GM13977 (cell line): ENCODE measurements around the gene PDE4D.

Source experiments
- DNase-seq: peaks from one replicate; pipeline ENCODE4 v3.0.0; 2012; ENCODE audit warnings: low spot score
- in situ Hi-C: fragments of 300-500 bp; cut with MboI; formaldehyde crosslinking; loops from one replicate; pipeline ENCODE4 v1.12.0; 2022; ENCODE audit warnings: low sequenced_read_pairs, low pct_unique_long_range_greater_than_20kb, mixed read lengths, inconsistent platforms; ENCODE audit not compliant: unreplicated experiment
- TF ChIP-seq, protein P1 (sequence below): IDR thresholded peaks from 2 replicates; pipeline ENCODE4 v1.5.1; 2012; ENCODE audit warnings: mild to moderate bottlenecking, control low read depth; ENCODE audit not compliant: insufficient read depth; ENCODE audit errors: extremely low read depth, missing control alignments

Gene PDE4D

DNA sequence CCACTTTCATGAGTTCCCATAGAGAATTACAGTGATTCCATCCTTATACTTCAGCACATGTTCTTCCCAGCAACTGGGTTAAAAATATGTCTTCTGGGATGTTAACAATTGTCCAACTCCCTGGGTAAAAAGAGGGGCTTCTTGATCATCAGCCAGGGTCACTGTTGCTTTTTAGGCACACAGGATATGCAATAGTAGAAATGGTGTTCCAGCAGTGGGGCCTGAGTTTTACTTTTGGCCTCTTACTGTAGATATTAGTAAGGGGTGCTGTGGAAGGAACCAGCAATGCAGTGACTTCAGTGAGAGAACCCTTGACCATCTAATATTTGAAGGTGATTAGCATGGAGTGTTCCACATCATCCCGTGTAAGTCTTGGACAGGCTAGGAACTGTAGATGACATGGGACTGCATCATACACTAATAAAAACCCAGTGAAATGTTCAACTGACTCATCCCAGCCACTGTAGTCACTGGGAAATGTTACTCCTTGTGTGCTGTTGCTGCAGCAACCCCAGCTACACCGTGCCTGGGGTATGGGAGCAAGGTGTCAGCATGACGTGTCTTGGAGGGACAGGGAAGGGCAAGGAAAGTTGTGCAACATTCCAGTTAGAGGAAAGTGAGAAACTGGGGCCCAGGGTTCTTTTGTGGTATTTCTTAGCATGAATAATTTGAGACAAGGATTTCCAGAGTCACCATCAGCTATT, 699.8 kb downstream of the PDE4D start:
- TF ChIP-seq, protein P1, sequence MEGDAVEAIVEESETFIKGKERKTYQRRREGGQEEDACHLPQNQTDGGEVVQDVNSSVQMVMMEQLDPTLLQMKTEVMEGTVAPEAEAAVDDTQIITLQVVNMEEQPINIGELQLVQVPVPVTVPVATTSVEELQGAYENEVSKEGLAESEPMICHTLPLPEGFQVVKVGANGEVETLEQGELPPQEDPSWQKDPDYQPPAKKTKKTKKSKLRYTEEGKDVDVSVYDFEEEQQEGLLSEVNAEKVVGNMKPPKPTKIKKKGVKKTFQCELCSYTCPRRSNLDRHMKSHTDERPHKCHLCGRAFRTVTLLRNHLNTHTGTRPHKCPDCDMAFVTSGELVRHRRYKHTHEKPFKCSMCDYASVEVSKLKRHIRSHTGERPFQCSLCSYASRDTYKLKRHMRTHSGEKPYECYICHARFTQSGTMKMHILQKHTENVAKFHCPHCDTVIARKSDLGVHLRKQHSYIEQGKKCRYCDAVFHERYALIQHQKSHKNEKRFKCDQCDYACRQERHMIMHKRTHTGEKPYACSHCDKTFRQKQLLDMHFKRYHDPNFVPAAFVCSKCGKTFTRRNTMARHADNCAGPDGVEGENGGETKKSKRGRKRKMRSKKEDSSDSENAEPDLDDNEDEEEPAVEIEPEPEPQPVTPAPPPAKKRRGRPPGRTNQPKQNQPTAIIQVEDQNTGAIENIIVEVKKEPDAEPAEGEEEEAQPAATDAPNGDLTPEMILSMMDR: no peak
- DNase-seq: no peak
- in situ Hi-C loops: no loop called here

DNA sequence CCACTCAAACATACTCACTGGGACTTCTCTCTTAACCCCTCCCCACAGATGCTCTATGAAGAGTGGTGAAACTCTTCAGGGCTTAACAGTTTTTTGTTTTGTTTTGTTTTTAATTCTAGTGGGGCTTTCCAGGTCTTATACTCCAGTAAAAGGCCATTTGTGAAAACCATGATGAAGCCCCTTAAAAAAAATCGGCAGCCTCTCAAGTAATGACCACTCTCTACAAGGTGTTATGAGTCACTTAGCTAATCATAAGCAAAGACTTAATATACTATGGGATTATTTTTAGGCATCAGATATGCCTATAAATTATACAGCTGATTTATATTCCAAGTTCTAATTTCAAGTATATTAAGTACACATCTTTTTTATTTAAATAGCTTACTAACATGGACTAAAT, 702.8 kb downstream of the PDE4D start:
- DNase-seq: no peak
- TF ChIP-seq, protein P1: no peak
- in situ Hi-C loops: no loop called here

GRCh38 chr5:59189472-59190244, 703.9 kb downstream of the PDE4D start:
- no peak for DNase-seq
- TF ChIP-seq, protein P1: no peak
- in situ Hi-C loops: loop anchor here (10.0 kb wide), 1 partner anchor 185 kb away; no protein-coding TSS in a partner anchor

GRCh38 chr5:59188419-59189225, 704.9 kb downstream of the PDE4D start:
- in situ Hi-C loops: loop anchor here (10.0 kb wide), 1 partner anchor 186 kb away; no protein-coding TSS in a partner anchor
- peak; percentile 19 for DNase-seq
- TF ChIP-seq, protein P1: peak; percentile 62

- in situ Hi-C loops: loop anchor here (10.0 kb wide), 1 partner anchor 187 kb away; no protein-coding TSS in a partner anchor
- DNase-seq: no peak
- TF ChIP-seq, protein P1: no peak
Observed at GRCh38 chr5:59187857-59188256, 705.7 kb downstream of the PDE4D start.

DNA sequence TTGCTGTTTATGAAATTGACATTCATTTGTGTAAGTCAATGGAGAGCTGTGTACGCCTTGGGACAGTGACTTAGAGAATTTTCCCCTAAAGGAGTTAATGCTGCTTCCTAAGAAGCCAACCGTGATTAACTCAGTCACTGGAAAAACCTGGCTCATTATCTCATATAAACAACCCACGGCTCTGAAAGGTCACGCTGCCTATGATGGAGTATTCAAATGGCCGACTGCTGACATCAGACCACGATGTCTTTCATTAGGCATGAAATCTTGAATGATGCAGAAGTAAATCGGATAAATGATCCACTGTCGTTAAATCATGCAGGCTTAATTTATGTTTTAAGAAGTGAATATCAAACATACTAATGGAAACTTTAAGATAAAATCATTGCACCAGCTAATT, 706.9 kb downstream of the PDE4D start:
- DNase-seq: no peak
- TF ChIP-seq, protein P1: no peak
- in situ Hi-C loops: loop anchor here (10.0 kb wide), 1 partner anchor 188 kb away; no protein-coding TSS in a partner anchor
